GM18519 (cell line): ENCODE measurements around the gene KRTAP9-8.
"Not testable (repeated sequence)": the region's sequence is repeated elsewhere in the genome, so short reads cannot be mapped to it uniquely, and the experiment has no call there.

Source experiments
- ATAC-seq: cut with Tn5 transposase; IDR thresholded peaks from one replicate; pipeline ENCODE4 v1.9.1; 2021; ENCODE audit warnings: mild to moderate bottlenecking, moderate library complexity; ENCODE audit not compliant: unreplicated experiment, low FRiP score

KRTAP9-8 gene

DNA sequence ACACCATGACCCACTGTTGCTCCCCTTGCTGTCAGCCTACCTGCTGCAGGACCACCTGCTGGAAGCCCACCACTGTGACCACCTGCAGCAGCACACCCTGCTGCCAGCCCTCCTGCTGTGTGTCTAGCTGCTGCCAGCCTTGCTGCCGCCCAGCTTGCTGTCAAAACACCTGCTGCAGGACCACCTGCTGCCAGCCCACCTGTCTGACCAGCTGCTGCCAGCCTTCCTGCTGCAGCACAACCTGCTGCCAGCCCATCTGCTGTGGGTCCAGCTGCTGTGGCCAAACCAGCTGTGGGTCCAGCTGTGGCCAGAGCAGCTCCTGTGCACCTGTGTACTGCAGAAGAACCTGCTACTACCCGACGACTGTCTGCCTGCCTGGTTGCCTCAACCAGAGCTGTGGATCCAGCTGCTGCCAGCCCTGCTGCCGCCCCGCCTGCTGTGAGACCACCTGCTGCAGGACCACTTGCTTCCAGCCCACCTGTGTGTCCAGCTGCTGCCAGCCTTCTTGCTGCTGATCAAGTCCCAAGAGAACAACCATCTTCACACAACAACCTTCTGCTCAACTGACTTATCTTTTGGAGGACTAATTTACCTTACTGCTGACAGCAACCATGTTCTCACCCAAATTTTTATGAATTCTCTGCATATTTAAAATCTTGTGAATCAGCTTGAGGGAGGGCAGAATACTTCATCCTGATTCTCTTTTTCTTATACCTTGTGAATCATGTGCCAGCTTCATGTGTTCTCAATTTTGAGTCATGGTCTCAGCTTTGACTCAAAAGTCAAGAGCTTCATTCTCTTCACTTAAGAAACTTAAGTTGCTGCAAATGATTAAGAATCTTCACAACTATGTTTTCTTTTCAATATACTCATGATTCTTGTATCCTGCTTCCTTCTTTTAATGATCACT, 17.8 kb downstream of the KRTAP9-8 start, which contains the start of gene KRTAP9-9:
KRTAP9-9 (plus strand) TSS at position 4 of the 910 bp plus-strand sequence.
- not testable (repeated sequence) for ATAC-seq

DNA sequence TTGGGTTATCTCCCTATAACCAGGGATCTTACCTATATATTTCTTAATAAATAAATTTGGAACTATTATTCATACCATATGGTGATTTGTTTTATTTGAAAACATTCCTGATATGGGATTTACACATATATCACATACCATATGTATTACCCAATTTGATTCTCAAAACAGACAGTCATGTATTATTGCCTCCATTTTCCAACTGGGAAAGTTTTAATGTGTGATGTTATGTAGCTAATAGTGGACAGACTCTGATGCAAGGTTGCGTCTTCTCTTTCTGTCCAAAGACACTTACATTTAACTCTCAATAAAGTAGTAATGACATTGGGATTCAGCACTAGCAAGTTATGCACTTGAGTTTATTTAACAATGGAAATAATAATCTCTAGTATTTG, 18.5 kb downstream of the KRTAP9-8 start:
- no peak for ATAC-seq

DNA sequence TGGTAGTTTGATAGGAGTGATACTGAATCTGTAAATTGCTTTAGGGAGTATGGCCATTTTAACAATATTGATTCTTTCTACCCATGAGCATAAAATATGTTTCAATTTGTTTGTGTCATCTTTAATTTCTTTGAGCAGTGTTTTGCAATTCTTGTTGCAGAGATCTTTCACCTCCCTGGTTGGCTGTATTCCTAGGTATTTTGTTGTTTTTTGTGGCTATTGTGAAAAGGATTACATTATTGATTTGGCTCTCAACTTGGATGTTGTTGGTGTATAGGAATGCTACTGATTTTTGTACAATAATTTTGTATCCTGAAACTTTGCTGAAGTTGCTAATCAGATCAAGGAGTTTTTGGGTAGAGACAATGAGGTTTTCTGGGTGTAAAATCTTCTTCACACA, 20.6 kb downstream of the KRTAP9-8 start:
- ATAC-seq: no peak

DNA sequence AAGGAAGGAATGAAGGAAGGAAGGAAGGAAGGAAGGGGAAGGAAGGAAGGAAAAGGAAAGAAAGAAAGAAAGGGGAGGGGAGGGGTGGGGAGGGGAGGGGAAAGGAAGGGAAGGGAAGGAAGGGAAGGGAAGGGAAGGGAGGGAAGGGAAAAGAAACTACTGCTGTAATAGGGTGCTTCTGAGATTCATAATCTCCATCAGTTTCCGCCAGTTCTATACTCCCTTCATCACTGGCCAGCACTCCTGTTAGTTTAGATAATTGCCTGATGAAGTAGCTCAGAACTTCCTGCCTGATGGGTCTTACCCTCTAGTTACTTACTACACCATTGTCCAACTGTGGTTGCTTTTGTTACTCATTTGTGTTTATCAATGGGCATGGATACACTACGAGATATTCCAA, 25.4 kb downstream of the KRTAP9-8 start:
- no peak for ATAC-seq

DNA sequence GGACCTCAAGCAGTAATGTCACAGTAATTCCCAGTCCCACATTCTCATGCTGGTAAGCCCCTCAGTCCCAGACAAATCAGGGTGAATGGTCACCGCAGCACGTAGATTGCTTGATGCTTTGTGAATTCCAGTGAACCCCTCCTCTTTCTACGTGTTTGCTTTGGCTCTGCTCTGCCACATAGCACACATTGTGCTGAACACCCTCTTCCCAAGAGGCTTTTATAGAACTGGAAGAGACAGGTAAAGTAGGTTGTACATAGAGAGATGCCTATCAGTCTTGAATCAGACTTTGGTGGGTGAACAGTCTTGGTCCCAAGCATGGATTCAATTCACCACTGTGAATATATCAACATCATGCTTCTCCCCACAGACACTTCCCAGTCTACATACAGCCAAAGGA, 26.8 kb downstream of the KRTAP9-8 start:
- ATAC-seq: no peak

DNA sequence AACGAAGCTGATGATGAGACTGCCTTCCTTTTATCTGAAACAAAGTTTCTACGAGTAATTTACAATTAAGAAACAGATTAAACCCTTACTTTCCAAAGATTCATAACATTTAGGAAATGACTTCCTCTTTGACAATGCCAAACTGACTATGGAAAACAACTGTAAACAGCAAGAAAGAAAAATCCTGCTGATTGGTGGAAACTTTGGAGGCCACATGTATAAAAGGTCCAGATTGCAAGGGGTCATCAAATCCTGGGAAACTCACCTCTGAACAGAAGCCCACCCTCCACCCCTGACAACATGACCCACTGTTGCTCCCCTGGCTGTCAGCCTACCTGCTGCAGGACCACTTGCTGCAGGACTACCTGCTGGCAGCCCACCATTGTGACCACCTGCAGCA, 27.3 kb downstream of the KRTAP9-8 start, which contains the start of gene KRTAP9-6:
KRTAP9-6 (plus strand) TSS at position 301 of the 400 bp plus-strand sequence; CDS start at position 301, 0 bp downstream.
- no peak for ATAC-seq

DNA sequence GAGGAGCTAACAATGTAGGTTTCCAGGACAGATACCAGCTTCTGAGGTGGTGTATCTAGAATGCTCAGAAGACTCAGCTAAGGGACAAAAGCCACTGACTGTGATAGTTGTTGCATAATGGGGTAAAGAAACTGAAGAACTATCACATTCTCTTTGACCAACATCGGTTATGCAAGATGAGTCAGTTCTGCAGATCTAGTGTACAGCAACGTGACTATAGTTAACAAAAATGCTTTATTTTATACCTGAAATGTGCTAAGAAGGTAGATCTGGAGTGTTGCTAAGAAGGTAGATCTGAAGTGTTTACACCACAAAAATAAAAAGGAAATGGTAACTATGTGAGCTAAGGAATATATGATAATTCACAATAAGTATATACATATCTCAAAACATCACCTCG, 29.9 kb downstream of the KRTAP9-8 start:
- no peak for ATAC-seq

DNA sequence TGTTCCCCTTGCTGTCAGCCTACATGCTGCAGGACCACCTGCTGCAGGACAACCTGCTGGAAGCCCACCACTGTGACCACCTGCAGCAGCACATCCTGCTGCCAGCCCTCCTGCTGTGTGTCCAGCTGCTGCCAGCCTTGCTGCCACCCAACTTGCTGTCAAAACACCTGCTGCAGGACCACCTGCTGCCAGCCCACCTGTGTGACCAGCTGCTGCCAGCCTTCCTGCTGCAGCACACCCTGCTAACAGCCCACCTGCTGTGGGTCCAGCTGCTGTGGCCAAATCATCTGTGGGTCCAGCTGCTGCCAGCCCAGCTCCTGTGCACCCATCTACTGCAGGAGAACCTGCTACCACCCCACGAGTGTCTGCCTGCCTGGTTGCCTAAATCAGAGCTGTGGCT, 33.5 kb downstream of the KRTAP9-8 start:
- ATAC-seq: not testable (repeated sequence)

DNA sequence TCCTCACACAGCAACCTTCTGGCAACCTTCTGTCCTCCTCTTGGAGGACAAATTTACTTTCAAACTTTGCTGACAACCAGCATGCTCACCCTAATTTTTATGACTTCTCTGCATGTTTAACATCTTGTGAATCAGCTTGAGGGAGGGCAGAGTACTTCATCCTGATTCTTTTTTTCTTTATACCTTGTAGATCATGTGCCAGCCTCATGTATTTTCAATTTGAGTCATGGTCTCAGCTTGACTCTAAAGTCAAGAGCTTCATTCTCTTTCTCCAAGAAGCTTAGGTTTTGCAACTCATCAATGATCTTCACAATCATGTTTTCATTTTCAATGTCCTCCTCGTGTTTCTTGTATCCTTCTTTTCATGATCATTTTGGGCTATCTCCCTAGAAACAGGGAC, 34.1 kb downstream of the KRTAP9-8 start:
- no peak for ATAC-seq

DNA sequence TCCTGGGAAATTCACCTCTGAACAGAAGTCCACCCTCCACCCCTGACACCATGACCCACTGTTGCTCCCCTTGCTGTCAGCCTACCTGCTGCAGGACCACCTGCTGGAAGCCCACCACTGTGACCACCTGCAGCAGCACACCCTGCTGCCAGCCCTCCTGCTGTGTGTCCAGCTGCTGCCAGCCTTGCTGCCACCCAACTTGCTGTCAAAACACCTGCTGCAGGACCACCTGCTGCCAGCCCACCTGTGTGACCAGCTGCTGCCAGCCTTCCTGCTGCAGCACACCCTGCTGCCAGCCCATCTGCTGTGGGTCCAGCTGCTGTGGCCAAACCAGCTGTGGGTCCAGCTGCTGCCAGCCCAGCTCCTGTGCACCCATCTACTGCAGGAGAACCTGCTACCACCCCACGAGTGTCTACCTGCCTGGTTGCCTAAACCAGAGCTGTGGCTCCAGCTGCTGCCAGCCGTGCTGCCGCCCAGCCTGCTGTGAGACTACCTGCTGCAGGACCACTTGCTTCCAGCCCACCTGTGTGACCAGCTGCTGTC, 37.9 kb downstream of the KRTAP9-8 start, which contains the start of gene KRTAP9-7:
KRTAP9-7 (plus strand) TSS at position 51 of the 543 bp plus-strand sequence; CDS start at position 51, 0 bp downstream.
- ATAC-seq: not testable (repeated sequence)

DNA sequence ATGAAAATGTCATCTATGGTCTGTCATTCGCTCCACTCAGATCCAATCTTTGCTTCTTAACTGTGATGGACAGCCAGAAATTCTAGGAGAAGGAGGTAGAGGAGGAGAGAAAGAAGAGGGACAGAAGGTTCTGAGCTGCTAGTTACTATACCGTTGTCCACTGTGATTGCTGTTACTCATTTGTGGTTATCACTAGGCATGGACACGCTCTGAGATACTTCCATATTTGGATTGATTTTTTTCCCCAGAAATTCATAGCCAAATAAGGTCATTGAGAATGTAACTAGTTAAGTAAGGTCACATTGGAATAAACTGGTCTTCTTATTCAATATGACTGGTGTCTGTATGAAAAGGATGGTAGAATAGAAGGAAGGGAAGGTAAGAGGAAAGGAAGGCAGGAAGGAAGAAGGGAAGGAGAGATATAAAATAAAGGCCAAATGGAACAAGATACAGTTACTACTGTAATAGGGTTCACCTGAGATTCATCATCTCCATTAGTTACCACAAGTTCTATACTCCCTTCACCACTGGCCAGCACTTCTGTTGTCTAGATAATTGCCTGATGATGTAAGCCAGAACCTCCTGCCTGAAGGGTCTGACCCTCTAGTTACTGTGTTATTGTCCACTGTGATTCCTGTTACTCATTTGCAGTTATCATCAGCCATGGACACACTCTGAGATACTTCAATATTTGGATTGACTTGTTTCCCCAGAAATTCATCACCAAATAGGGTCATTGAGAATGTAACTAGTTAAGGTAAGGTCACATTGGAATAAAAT, 40.6 kb downstream of the KRTAP9-8 start:
- no peak for ATAC-seq

DNA sequence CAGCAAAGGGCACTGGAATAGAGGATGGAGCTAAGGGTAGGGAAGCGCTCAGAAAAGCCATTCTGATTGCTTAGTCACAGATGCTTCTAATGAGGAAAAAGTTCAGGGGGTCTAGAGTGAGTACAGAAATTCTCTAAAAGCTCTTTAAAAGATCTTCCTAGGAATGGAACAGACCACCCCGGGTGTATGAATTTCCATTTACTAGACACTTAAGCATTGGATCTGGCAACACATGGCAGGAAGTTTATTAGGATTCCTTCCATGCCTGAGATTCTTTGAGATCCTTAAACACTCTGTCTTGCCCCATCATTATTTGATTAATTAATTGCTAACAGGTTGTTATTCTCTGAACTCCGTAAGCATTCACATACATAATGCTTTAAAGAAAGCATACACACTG, 46.2 kb downstream of the KRTAP9-8 start:
- no peak for ATAC-seq

DNA sequence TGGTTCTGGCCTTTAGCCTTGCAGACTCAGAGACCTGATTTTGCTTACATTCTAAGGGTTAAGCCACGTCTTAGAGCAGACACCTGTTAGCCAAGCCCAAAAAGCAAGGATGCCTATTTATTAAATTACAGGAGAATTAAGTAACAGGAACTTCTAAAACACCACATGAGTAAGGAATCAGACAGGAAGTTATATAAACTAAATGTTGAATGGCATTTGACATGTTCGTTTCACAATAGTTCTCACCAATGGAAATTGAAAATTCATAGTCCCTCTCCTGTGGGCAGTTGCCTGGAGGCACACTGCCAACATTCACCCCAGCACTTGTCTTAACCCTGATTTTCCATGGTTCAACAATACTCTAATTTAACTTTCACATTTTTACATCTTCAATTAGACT, 46.7 kb downstream of the KRTAP9-8 start:
- ATAC-seq: no peak

DNA sequence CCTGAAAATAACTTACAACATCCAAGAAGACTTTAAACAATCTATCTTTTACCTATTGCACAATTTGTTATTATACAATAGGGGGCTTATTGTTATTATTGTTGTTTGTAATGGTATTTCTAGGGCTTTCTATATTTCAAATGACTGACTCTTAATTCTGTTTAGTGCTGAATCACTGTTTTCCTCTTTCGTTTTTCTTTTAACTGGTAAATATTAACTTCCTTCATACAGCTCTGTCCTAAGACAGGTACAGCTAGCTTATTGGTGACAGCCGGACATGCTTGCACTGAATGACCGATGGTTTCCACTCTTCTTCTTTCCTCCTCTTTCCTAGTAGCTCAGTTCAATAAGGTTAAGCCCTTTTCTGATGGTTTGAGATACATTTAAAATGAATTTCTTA, 49.3 kb downstream of the KRTAP9-8 start:
- ATAC-seq: no peak
